GM23338 (cell line): ENCODE data around the gene ARHGEF28. TPM values are rescaled to one million over a fixed set of nuclear protein-coding genes. Genes with fewer than 3 reads are reported as not detected.

Experiments
- ATAC-seq: fragments of 200-7000 bp; cut with Tn5 transposase; 3 replicates; pipeline ENCODE4 v1.9.1; 2020
- DNase-seq: peaks from one replicate; pipeline ENCODE4 v3.0.0-alpha.2; 2015; ENCODE audit warnings: low spot score
- H2AFZ ChIP-seq: fragments of 200-600 bp; sonication (generic); 2 replicates; pipeline ENCODE4 v1.8.0; 2016; ENCODE audit warnings: antibody characterized with exemption, mild to moderate bottlenecking, moderate library complexity
- H3F3A ChIP-seq: fragments of 200-600 bp; sonication (generic); replicated peaks from 2 replicates; pipeline ENCODE4 v1.8.0; 2017; ENCODE audit warnings: antibody characterized with exemption, mixed run types, low read depth
- H3K27ac ChIP-seq: fragments of 200-600 bp; sonication (generic); 2 replicates; pipeline ENCODE4 v1.6.1; 2016; ENCODE audit warnings: low read depth
- H3K27me3 ChIP-seq: fragments of 200-600 bp; sonication (generic); 2 replicates; pipeline ENCODE4 v1.8.0; 2016; ENCODE audit warnings: mild to moderate bottlenecking, mixed run types, moderate library complexity; ENCODE audit not compliant: insufficient read depth
- H3K36me3 ChIP-seq: fragments of 200-600 bp; sonication (generic); 2 replicates; pipeline ENCODE4 v1.8.0; 2016; ENCODE audit warnings: mild to moderate bottlenecking; ENCODE audit not compliant: insufficient read depth
- H3K4me1 ChIP-seq: fragments of 200-600 bp; sonication (generic); 2 replicates; pipeline ENCODE4 v1.8.0; 2016; ENCODE audit warnings: mild to moderate bottlenecking, moderate library complexity; ENCODE audit not compliant: insufficient read depth
- H3K4me2 ChIP-seq: fragments of 200-600 bp; sonication (generic); 2 replicates; pipeline ENCODE4 v1.7.1; 2017; ENCODE audit warnings: mixed run types
- H3K4me3 ChIP-seq: fragments of 200-600 bp; sonication (generic); 2 replicates; pipeline ENCODE4 v1.6.1; 2016; ENCODE audit warnings: mixed run types
- H3K79me2 ChIP-seq: fragments of 200-600 bp; sonication (generic); replicated peaks from 2 replicates; pipeline ENCODE4 v1.8.0; 2017; ENCODE audit warnings: mild to moderate bottlenecking; ENCODE audit not compliant: insufficient read depth
- H3K9me2 ChIP-seq: fragments of 200-600 bp; sonication (generic); 2 replicates; pipeline ENCODE4 v1.8.0; 2017; ENCODE audit not compliant: insufficient read depth
- H4K20me1 ChIP-seq: fragments of 200-600 bp; sonication (generic); replicated peaks from 2 replicates; pipeline ENCODE4 v1.8.0; 2017; ENCODE audit warnings: mild to moderate bottlenecking; ENCODE audit not compliant: insufficient read depth
- H3K27ac Mint-ChIP-seq: 2 replicates; pipeline ENCODE4 v1.8.0; 2020; ENCODE audit warnings: inconsistent platforms, mild to moderate bottlenecking, moderate library complexity, mixed read lengths
- H3K27me3 Mint-ChIP-seq: 3 replicates; pipeline ENCODE4 v1.8.0; 2022; ENCODE audit warnings: low read depth, mild to moderate bottlenecking, moderate library complexity, mixed read lengths, inconsistent platforms; ENCODE audit not compliant: insufficient read depth, poor library complexity
- H3K36me3 Mint-ChIP-seq: 3 replicates; pipeline ENCODE4 v1.8.0; 2021; ENCODE audit warnings: low read depth, mild to moderate bottlenecking, inconsistent platforms, moderate library complexity, mixed read lengths
- H3K4me1 Mint-ChIP-seq: 3 replicates; pipeline ENCODE4 v1.8.0; 2020; ENCODE audit warnings: mild to moderate bottlenecking, inconsistent platforms, mixed read lengths
- H3K4me3 Mint-ChIP-seq: 3 replicates; pipeline ENCODE4 v1.8.0; 2021; ENCODE audit warnings: moderate library complexity, mild to moderate bottlenecking, inconsistent platforms, mixed read lengths
- H3K9me3 Mint-ChIP-seq: 3 replicates; pipeline ENCODE4 v1.8.0; 2020; ENCODE audit warnings: moderate library complexity, mild to moderate bottlenecking, inconsistent platforms, mixed read lengths
- EZH2 ChIP-seq: fragments of 200-600 bp; sonication (generic); IDR thresholded peaks from one replicate; pipeline ENCODE4 v1.8.0; 2017; ENCODE audit warnings: antibody characterized with exemption, mild to moderate bottlenecking, low read depth; ENCODE audit not compliant: unreplicated experiment
- JUNB ChIP-seq: IDR thresholded peaks from one replicate; pipeline ENCODE4 v1.6.1; 2016; ENCODE audit warnings: antibody characterized with exemption; ENCODE audit not compliant: unreplicated experiment
- NANOG ChIP-seq: IDR thresholded peaks from 2 replicates; pipeline ENCODE4 v1.6.1; 2016; ENCODE audit warnings: antibody characterized with exemption, borderline replicate concordance
- ZNF114 ChIP-seq: fragments of 250-450 bp; sonication (Bioruptor Pico); IDR thresholded peaks from 2 replicates; pipeline ENCODE4 v1.5.0; 2020; ENCODE audit warnings: mild to moderate bottlenecking, moderate library complexity
- ZNF331 ChIP-seq: fragments of 250-450 bp; sonication (Bioruptor Pico); IDR thresholded peaks from 2 replicates; pipeline ENCODE4 v1.5.0; 2020; ENCODE audit warnings: low read depth, mild to moderate bottlenecking, moderate library complexity
- polyA plus RNA-seq: library from polyadenylated mRNA; unstranded; fragments of >200 nt; fragmentation: Nextera tagmentation; extraction: Ambion mirVana; gene quantifications from 2 replicates; pipeline ENCODE4 v1.2.1, GENCODE V29; 2016
- total RNA-seq: library from RNA; depleted of rRNA; stranded (reverse); fragments of >200 nt; shearing (Covaris generic); gene quantifications from 2 replicates; pipeline ENCODE4 v1.2.3, GENCODE V29; 2014
- TF ChIP-seq, protein P1 (sequence below): fragments of 250-450 bp; sonication (Bioruptor Pico); IDR thresholded peaks from 2 replicates; pipeline ENCODE4 v1.5.0; 2020; ENCODE audit warnings: mild to moderate bottlenecking, moderate library complexity

Gene ARHGEF28
- total and polyA plus RNA-seq, 2 experiments from 2014 or later, result 0.39 to 1.0 TPM

DNA sequence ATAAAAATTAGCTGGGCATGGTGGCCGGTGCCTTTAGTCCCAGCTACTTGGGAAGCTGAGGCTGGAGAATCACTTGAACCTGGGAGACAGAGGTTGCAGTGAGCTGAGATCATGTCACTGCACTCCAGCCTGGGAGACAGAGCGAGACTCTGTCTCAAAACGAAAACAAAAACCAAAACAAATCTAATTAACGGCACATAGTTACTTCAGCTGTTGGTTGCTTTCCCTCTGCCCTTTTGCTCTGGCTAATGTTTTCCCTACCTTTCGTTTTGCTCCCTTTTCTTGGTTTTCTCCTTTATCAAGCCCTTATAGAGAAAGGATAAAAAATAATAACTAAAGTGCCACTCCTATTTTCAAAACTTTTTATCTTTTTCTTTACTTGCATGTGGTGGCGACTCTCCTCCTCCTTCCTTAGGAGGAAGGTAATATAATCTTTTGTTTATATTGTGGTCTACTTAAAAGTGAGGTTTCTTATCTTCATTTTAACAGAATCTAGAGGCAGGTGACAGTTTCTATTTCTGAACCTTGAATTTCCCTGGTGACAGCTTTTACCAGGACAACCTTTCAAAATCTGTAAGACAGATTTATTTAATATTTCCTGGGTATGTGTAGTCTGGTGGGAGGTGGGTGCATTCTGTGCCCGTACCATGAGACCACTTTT lies 125.4 kb downstream of the ARHGEF28 start:
- H3K9me3 Mint-ChIP-seq, result no peaks in the 10 kb centered on the region
- Histone ChIP-seq H3K27me3 (no peaks in the 10 kb centered on the region), H3K36me3 (no peaks in the 10 kb centered on the region), H3K4me2 (no peak overlapping the region), H3K4me1 (peaks cover 6% of the 10 kb centered on the region; the same call in 1 of the 2 replicates), H3K79me2 (no peaks in the 10 kb centered on the region), H4K20me1 (no peaks in the 10 kb centered on the region), H3F3A (no peaks in the 10 kb centered on the region), H3K9me2 (no peaks in the 10 kb centered on the region), H3K4me3 (no peak overlapping the region), H2AFZ (no peak overlapping the region), H3K27ac (no peak overlapping the region)
- no peak overlapping the region for H3K4me3 Mint-ChIP-seq
- H3K4me1 Mint-ChIP-seq, result peaks cover 20% of the 10 kb centered on the region
- TF ChIP-seq NANOG (no peak), ZNF331 (CRISPR knock-in tag) (no peak), EZH2 (no peak), ZNF114 (CRISPR knock-in tag) (no peak), JUNB (no peak)
- TF ChIP-seq, protein P1, sequence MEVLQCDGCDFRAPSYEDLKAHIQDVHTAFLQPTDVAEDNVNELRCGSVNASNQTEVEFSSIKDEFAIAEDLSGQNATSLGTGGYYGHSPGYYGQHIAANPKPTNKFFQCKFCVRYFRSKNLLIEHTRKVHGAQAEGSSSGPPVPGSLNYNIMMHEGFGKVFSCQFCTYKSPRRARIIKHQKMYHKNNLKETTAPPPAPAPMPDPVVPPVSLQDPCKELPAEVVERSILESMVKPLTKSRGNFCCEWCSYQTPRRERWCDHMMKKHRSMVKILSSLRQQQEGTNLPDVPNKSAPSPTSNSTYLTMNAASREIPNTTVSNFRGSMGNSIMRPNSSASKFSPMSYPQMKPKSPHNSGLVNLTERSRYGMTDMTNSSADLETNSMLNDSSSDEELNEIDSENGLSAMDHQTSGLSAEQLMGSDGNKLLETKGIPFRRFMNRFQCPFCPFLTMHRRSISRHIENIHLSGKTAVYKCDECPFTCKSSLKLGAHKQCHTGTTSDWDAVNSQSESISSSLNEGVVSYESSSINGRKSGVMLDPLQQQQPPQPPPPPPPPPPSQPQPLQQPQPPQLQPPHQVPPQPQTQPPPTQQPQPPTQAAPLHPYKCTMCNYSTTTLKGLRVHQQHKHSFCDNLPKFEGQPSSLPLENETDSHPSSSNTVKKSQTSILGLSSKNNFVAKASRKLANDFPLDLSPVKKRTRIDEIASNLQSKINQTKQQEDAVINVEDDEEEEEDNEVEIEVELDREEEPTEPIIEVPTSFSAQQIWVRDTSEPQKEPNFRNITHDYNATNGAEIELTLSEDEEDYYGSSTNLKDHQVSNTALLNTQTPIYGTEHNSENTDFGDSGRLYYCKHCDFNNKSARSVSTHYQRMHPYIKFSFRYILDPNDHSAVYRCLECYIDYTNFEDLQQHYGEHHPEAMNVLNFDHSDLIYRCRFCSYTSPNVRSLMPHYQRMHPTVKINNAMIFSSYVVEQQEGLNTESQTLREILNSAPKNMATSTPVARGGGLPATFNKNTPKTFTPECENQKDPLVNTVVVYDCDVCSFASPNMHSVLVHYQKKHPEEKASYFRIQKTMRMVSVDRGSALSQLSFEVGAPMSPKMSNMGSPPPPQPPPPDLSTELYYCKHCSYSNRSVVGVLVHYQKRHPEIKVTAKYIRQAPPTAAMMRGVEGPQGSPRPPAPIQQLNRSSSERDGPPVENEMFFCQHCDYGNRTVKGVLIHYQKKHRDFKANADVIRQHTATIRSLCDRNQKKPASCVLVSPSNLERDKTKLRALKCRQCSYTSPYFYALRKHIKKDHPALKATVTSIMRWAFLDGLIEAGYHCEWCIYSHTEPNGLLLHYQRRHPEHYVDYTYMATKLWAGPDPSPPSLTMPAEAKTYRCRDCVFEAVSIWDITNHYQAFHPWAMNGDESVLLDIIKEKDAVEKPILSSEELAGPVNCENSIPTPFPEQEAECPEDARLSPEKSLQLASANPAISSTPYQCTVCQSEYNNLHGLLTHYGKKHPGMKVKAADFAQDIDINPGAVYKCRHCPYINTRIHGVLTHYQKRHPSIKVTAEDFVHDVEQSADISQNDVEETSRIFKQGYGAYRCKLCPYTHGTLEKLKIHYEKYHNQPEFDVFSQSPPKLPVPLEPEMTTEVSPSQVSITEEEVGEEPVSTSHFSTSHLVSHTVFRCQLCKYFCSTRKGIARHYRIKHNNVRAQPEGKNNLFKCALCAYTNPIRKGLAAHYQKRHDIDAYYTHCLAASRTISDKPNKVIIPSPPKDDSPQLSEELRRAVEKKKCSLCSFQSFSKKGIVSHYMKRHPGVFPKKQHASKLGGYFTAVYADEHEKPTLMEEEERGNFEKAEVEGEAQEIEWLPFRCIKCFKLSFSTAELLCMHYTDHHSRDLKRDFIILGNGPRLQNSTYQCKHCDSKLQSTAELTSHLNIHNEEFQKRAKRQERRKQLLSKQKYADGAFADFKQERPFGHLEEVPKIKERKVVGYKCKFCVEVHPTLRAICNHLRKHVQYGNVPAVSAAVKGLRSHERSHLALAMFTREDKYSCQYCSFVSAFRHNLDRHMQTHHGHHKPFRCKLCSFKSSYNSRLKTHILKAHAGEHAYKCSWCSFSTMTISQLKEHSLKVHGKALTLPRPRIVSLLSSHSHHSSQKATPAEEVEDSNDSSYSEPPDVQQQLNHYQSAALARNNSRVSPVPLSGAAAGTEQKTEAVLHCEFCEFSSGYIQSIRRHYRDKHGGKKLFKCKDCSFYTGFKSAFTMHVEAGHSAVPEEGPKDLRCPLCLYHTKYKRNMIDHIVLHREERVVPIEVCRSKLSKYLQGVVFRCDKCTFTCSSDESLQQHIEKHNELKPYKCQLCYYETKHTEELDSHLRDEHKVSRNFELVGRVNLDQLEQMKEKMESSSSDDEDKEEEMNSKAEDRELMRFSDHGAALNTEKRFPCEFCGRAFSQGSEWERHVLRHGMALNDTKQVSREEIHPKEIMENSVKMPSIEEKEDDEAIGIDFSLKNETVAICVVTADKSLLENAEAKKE, result no peak
- H3K36me3 Mint-ChIP-seq, result no peaks in the 10 kb centered on the region
- H3K27ac Mint-ChIP-seq, result no peak overlapping the region
- ATAC-seq, result no peak
- H3K27me3 Mint-ChIP-seq, result peaks cover 2% of the 10 kb centered on the region
- DNase-seq, result no peak

DNA sequence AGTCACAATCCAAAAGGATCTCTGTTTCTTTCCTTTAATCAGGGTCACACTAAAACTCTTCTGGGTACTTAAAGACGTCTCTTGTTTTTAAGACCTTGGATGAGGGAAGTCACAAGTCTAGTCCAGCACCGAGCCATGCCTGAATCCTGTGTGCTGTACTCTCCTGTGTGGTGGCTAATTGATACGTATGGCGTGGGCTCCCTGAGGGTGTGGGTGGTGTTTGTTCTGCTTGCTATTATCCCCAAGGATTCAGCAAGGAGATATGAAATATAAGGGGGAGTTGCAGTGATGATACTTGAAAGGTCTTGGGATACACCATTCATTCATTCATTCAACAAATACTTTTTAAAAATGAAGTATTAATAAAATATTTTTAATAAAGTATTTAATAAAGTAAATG lies 128.3 kb downstream of the ARHGEF28 start:
- Mint-ChIP-seq H3K27ac (no peak overlapping the region), H3K4me1 (no peaks in the 10 kb centered on the region), H3K9me3 (no peaks in the 10 kb centered on the region), H3K36me3 (no peaks in the 10 kb centered on the region), H3K4me3 (no peak overlapping the region), H3K27me3 (peaks cover 2% of the 10 kb centered on the region)
- Histone ChIP-seq H3K79me2 (no peaks in the 10 kb centered on the region), H3K4me1 (no peaks in the 10 kb centered on the region), H3K27ac (no peak overlapping the region), H2AFZ (no peak overlapping the region), H3K4me3 (no peak overlapping the region), H4K20me1 (no peaks in the 10 kb centered on the region), H3F3A (no peaks in the 10 kb centered on the region), H3K4me2 (no peak overlapping the region), H3K36me3 (no peaks in the 10 kb centered on the region), H3K27me3 (no peaks in the 10 kb centered on the region), H3K9me2 (no peaks in the 10 kb centered on the region)
- ATAC-seq, result no peak
- DNase-seq, result no peak
- TF ChIP-seq, protein P1, result no peak
- TF ChIP-seq JUNB, result no peak
